H9 (cell line): Measurements from ENCODE around the gene PLD1. TPM values are rescaled to one million over a fixed set of nuclear protein-coding genes. Genes with fewer than 3 reads are reported as not detected.

Experiments used
- DNase-seq: peaks from one replicate; pipeline ENCODE4 v3.0.0-alpha.2; 2017
- H2AFZ ChIP-seq: one replicate; pipeline ENCODE4 v1.6.1; 2013; ENCODE audit warnings: mild to moderate bottlenecking, low read length, control low read depth, moderate library complexity
- H2AK5ac ChIP-seq: 2 replicates; pipeline ENCODE4 v1.6.1; 2013; ENCODE audit warnings: low read length, control low read depth, mixed read lengths; ENCODE audit not compliant: insufficient read length
- H2BK120ac ChIP-seq: one replicate; pipeline ENCODE4 v1.6.1; 2013; ENCODE audit warnings: low read depth, mild to moderate bottlenecking, low read length, control low read depth, inconsistent platforms; ENCODE audit not compliant: poor library complexity, severe bottlenecking
- H2BK12ac ChIP-seq: 2 replicates; pipeline ENCODE4 v1.6.1; 2013; ENCODE audit warnings: low read length, control low read depth, mixed read lengths, low read depth; ENCODE audit not compliant: insufficient read length
- H2BK15ac ChIP-seq: 2 replicates; pipeline ENCODE4 v1.6.1; 2013; ENCODE audit warnings: low read depth, low read length, control low read depth
- H2BK20ac ChIP-seq: one replicate; pipeline ENCODE4 v1.6.1; 2013; ENCODE audit warnings: low read depth, mild to moderate bottlenecking, low read length, control low read depth, inconsistent platforms; ENCODE audit not compliant: poor library complexity, severe bottlenecking
- H2BK5ac ChIP-seq: 2 replicates; pipeline ENCODE4 v1.6.1; 2013; ENCODE audit warnings: low read length, control low read depth, mixed read lengths; ENCODE audit not compliant: insufficient read length
- H3K14ac ChIP-seq: 2 replicates; pipeline ENCODE4 v1.6.1; 2013; ENCODE audit warnings: low read length, control low read depth; ENCODE audit not compliant: insufficient read depth
- H3K18ac ChIP-seq: 2 replicates; pipeline ENCODE4 v1.6.1; 2013; ENCODE audit warnings: low read depth, mild to moderate bottlenecking, mixed read lengths, low read length, control low read depth; ENCODE audit not compliant: insufficient read length
- H3K23ac ChIP-seq: 2 replicates; pipeline ENCODE4 v1.6.1; 2013; ENCODE audit warnings: low read length, control low read depth, mixed read lengths, low read depth; ENCODE audit not compliant: insufficient read length
- H3K23me2 ChIP-seq: 2 replicates; pipeline ENCODE4 v1.6.1; 2013; ENCODE audit warnings: low read depth, mild to moderate bottlenecking, mixed read lengths, low read length, control low read depth; ENCODE audit not compliant: insufficient read length, poor library complexity, severe bottlenecking
- H3K27ac ChIP-seq: 2 replicates; pipeline ENCODE4 v1.5.1; 2013; ENCODE audit warnings: low read length, control low read depth, mixed read lengths, low read depth; ENCODE audit not compliant: insufficient read length
- H3K27me3 ChIP-seq: 2 replicates; pipeline ENCODE4 v1.6.1; 2013; ENCODE audit warnings: low read length, control low read depth, inconsistent platforms; ENCODE audit not compliant: insufficient read depth
- H3K4ac ChIP-seq: 2 replicates; pipeline ENCODE4 v1.6.1; 2013; ENCODE audit warnings: low read depth, mild to moderate bottlenecking, control low read depth, inconsistent platforms, low read length, moderate library complexity
- H3K4me1 ChIP-seq: 2 replicates; pipeline ENCODE4 v1.6.1; 2013; ENCODE audit warnings: low read length, control low read depth, inconsistent platforms; ENCODE audit not compliant: insufficient read depth
- H3K4me2 ChIP-seq: 2 replicates; pipeline ENCODE4 v1.6.1; 2013; ENCODE audit warnings: low read length, control low read depth, mixed read lengths; ENCODE audit not compliant: insufficient read length, insufficient read depth
- H3K56ac ChIP-seq: 2 replicates; pipeline ENCODE4 v1.6.1; 2013; ENCODE audit warnings: low read depth, mild to moderate bottlenecking, mixed read lengths, low read length, control low read depth; ENCODE audit not compliant: insufficient read length
- H3K79me1 ChIP-seq: 2 replicates; pipeline ENCODE4 v1.6.1; 2013; ENCODE audit warnings: low read depth, mild to moderate bottlenecking, moderate library complexity, low read length, control low read depth, inconsistent platforms; ENCODE audit not compliant: insufficient read depth, poor library complexity, severe bottlenecking
- H3K79me2 ChIP-seq: 2 replicates; pipeline ENCODE4 v1.6.1; 2013; ENCODE audit warnings: low read length, control low read depth, inconsistent platforms; ENCODE audit not compliant: insufficient read depth
- H3K9ac ChIP-seq: 2 replicates; pipeline ENCODE4 v1.6.1; 2013; ENCODE audit warnings: low read length, control low read depth, mixed read lengths; ENCODE audit not compliant: insufficient read length; ENCODE audit errors: extremely low read depth
- H3K9me3 ChIP-seq: one replicate; pipeline ENCODE4 v1.6.1; 2013; ENCODE audit warnings: low read depth, low read length, inconsistent platforms; ENCODE audit not compliant: control insufficient read depth
- H3T11ph ChIP-seq: one replicate; pipeline ENCODE4 v1.6.1; 2013; ENCODE audit warnings: mild to moderate bottlenecking, low read length, control low read depth, inconsistent platforms
- H4K20me1 ChIP-seq: one replicate; pipeline ENCODE4 v1.6.1; 2013; ENCODE audit not compliant: control insufficient read depth, insufficient read length, insufficient read depth
- H4K5ac ChIP-seq: 2 replicates; pipeline ENCODE4 v1.6.1; 2013; ENCODE audit warnings: low read depth, mild to moderate bottlenecking, mixed read lengths, low read length, control low read depth; ENCODE audit not compliant: insufficient read length
- H4K8ac ChIP-seq: replicated peaks from 2 replicates; pipeline ENCODE4 v1.6.1; 2013; ENCODE audit warnings: low read length, control low read depth, mixed read lengths, low read depth; ENCODE audit not compliant: insufficient read length
- H4K91ac ChIP-seq: 2 replicates; pipeline ENCODE4 v1.6.1; 2013; ENCODE audit warnings: low read depth, mild to moderate bottlenecking, moderate library complexity, mixed read lengths, low read length, control low read depth; ENCODE audit not compliant: insufficient read length
- H3K27ac Mint-ChIP-seq, 3 experiments: 2 replicates in 2 of 3; 3 replicates in 1 of 3; pipeline ENCODE4 v1.8.0; 2020 to 2021; ENCODE audit warnings: mixed read lengths in 3 of 3, mild to moderate bottlenecking in 1 of 3, moderate library complexity in 1 of 3
- H3K27me3 Mint-ChIP-seq: 2 replicates; pipeline ENCODE4 v1.8.0; 2021; ENCODE audit warnings: low read depth, mild to moderate bottlenecking, moderate library complexity, mixed read lengths
- H3K36me3 Mint-ChIP-seq, 3 experiments: 2 replicates in 2 of 3; 3 replicates in 1 of 3; pipeline ENCODE4 v1.8.0; 2020 to 2021; ENCODE audit warnings: low read depth in 3 of 3, mixed read lengths in 3 of 3; ENCODE audit not compliant: insufficient read depth in 1 of 3
- H3K4me1 Mint-ChIP-seq, 2 experiments: 2 replicates each; pipeline ENCODE4 v1.8.0; 2020; ENCODE audit warnings: mixed read lengths in 2 of 2
- H3K4me3 Mint-ChIP-seq, 2 experiments: 2 replicates in 1 of 2; 3 replicates in 1 of 2; pipeline ENCODE4 v1.8.0; 2020 to 2021; ENCODE audit warnings: mild to moderate bottlenecking in 2 of 2, mixed read lengths in 2 of 2, moderate library complexity in 1 of 2
- H3K9me3 Mint-ChIP-seq, 2 experiments: 2 replicates in 1 of 2; 3 replicates in 1 of 2; pipeline ENCODE4 v1.8.0; 2020; ENCODE audit warnings: mild to moderate bottlenecking in 2 of 2, mixed read lengths in 2 of 2, moderate library complexity in 1 of 2
- CTCF ChIP-seq: fragments of 200-600 bp; sonication (generic); conservative IDR thresholded peaks from 3 replicates; pipeline ENCODE4 v1.8.0; 2021; ENCODE audit warnings: antibody characterized with exemption, mild to moderate bottlenecking
- WGBS: extraction: QIAGEN DNeasy Blood & Tissue Kit; methylation state at CpG from one replicate; pipeline ENCODE4 v1.1.7; 2013; ENCODE audit warnings: missing lambda C conversion rate, low lambda C conversion rate, mixed read lengths; ENCODE audit not compliant: insufficient read length; ENCODE audit errors: extremely low coverage; 5-methylcytosine and 5-hydroxymethylcytosine counted together
- total RNA-seq: library from RNA; stranded (reverse); gene quantifications from 2 replicates; pipeline ENCODE4 v1.2.1, GENCODE V29; 2021

The PLD1 gene
- total RNA-seq, 1 experiment from 2014 or later = 1.8 TPM

GRCh38 chr3:171558188-171558696, 252.0 kb downstream of the PLD1 start:
- Mint-ChIP-seq H3K27me3 (no peaks in the 10 kb centered on the region), H3K36me3 (no peaks in the 10 kb centered on the region), H3K9me3 (no peaks in the 10 kb centered on the region; a peak in 1 of 5 replicates), H3K4me1 (peaks cover 7 to 10% of the 10 kb centered on the region in 2 experiments), H3K4me3 (no peak overlapping the region), H3K27ac (peak overlapping the region; percentile 26 to 66 (median 28); a peak in 2 of 7 replicates)
- Histone ChIP-seq H3K79me1 (no peaks in the 10 kb centered on the region), H2BK120ac (no peak overlapping the region), H3K4me1 (no peaks in the 10 kb centered on the region), H2AK5ac (no peak overlapping the region), H3T11ph (no peak overlapping the region), H3K79me2 (no peaks in the 10 kb centered on the region), H3K9ac (no peak overlapping the region), H3K4me2 (no peak overlapping the region), H3K4ac (no peak overlapping the region), H3K56ac (no peak overlapping the region), H3K14ac (no peak overlapping the region), H4K91ac (no peak overlapping the region), H3K18ac (no peak overlapping the region), H2BK15ac (no peak overlapping the region), H3K27ac (no peak overlapping the region), H2BK20ac (no peak overlapping the region), H3K23me2 (no peaks in the 10 kb centered on the region), H4K8ac (no peak overlapping the region), H4K20me1 (no peaks in the 10 kb centered on the region), H2BK12ac (no peak overlapping the region), H4K5ac (no peak overlapping the region), H3K27me3 (no peaks in the 10 kb centered on the region), H3K23ac (no peak overlapping the region), H2AFZ (no peak overlapping the region), H2BK5ac (no peak overlapping the region), H3K9me3 (no peaks in the 10 kb centered on the region)
- TF ChIP-seq CTCF = no peak
- DNase-seq = no peak
- WGBS = no CpG with 5 or more reads among the region's 3 CpGs
